Measurements from ENCODE around the gene ZIM2. TPM values are rescaled to one million over a fixed set of nuclear protein-coding genes. Genes with fewer than 3 reads are reported as not detected.

ZIM2 gene
- total RNA-seq, 1 donor from 2014 or later, result not detected

DNA sequence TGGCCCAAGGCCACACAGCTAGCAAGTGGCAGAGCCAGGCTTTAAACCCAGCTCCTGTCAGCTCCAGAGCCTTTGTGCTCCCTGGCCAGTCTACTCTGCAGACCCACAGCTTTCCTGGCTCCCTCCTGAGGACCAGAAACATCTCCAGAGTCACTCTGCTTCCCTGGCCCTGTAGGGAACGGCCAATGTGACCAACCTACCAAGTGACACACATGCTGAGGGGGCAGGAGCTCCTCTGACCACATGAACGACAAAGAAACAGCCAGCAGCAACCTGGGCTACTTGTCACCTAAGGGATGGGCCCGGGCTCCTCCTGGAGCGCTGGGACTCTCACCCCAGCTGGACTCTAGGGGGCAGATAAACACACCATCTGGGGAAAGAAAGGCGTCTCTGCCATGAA is 19.3 kb downstream of the ZIM2 start:
- Histone ChIP-seq H3K27me3 (ENCODE audit: insufficient read depth, low read length) (no peaks in the 10 kb centered on the region), H2AFZ (ENCODE audit: low read depth, low read length) (no peak overlapping the region), H3K9ac (ENCODE audit: low read length) (no peak overlapping the region), H4K20me1 (ENCODE audit: insufficient read depth, low read length) (no peaks in the 10 kb centered on the region), H3K4me2 (ENCODE audit: low read length) (no peak overlapping the region), H3K36me3 (ENCODE audit: insufficient read depth, low read length) (no peaks in the 10 kb centered on the region), H3K27ac (ENCODE audit: low read depth, low read length) (no peak overlapping the region), H3K4me1 (ENCODE audit: insufficient read depth, low read length) (no peaks in the 10 kb centered on the region), H3K4me3 (ENCODE audit: insufficient read depth, low read depth, low read length) (no peak overlapping the region), H3K79me2 (ENCODE audit: insufficient read depth, low read length) (no peaks in the 10 kb centered on the region), H3K9me3 (ENCODE audit: insufficient read depth, low read depth, low read length) (peaks cover 14% of the 10 kb centered on the region)
- H3K9me3 Mint-ChIP-seq (ENCODE audit: unreplicated experiment), result peaks cover 17% of the 10 kb centered on the region
- no peaks in the 10 kb centered on the region for H3K27me3 Mint-ChIP-seq (ENCODE audit: low read depth, unreplicated experiment)
- H3K27ac Mint-ChIP-seq (ENCODE audit: unreplicated experiment), result no peak overlapping the region
- DNase-seq (ENCODE audit: low read depth) (no peak), FAIRE-seq (no peak)
- no peaks in the 10 kb centered on the region for H3K36me3 Mint-ChIP-seq (ENCODE audit: low read depth, unreplicated experiment)
- TF ChIP-seq, protein P1, sequence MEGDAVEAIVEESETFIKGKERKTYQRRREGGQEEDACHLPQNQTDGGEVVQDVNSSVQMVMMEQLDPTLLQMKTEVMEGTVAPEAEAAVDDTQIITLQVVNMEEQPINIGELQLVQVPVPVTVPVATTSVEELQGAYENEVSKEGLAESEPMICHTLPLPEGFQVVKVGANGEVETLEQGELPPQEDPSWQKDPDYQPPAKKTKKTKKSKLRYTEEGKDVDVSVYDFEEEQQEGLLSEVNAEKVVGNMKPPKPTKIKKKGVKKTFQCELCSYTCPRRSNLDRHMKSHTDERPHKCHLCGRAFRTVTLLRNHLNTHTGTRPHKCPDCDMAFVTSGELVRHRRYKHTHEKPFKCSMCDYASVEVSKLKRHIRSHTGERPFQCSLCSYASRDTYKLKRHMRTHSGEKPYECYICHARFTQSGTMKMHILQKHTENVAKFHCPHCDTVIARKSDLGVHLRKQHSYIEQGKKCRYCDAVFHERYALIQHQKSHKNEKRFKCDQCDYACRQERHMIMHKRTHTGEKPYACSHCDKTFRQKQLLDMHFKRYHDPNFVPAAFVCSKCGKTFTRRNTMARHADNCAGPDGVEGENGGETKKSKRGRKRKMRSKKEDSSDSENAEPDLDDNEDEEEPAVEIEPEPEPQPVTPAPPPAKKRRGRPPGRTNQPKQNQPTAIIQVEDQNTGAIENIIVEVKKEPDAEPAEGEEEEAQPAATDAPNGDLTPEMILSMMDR (IDR thresholded peaks at IDR 0.05; ENCODE audit: insufficient read depth, low read depth, low read length), result no peak
- no peak for TF ChIP-seq EZH2 (IDR thresholded peaks at IDR 0.05; ENCODE audit: insufficient read depth, low read length)
- H3K4me1 Mint-ChIP-seq (ENCODE audit: low read depth, unreplicated experiment), result no peaks in the 10 kb centered on the region
- H3K4me3 Mint-ChIP-seq (ENCODE audit: unreplicated experiment), result no peak overlapping the region

DNA sequence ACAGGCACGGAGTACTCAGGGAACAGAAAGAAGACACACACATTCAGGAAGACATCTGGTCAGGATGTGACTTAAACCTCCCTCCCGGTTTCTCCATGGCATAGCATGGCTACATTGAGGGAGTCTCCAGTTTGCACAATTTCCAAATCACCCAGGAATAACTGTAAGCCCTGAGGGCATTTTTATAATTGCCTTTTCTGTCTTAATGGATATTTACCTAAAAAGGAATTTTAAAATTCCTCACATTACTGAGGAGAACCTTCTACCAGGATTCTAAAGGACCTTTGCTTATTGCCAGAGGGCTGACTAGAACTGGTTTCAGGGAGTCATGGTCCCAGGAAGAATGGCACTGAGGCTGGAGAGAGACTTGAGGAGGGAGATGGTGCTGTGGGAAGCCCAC is 21.4 kb downstream of the ZIM2 start:
- Histone ChIP-seq H3K79me2 (ENCODE audit: insufficient read depth, low read length) (no peaks in the 10 kb centered on the region), H3K27ac (ENCODE audit: low read depth, low read length) (no peak overlapping the region), H3K4me2 (ENCODE audit: low read length) (no peak overlapping the region), H3K9ac (ENCODE audit: low read length) (no peak overlapping the region), H3K27me3 (ENCODE audit: insufficient read depth, low read length) (no peaks in the 10 kb centered on the region), H4K20me1 (ENCODE audit: insufficient read depth, low read length) (no peaks in the 10 kb centered on the region), H2AFZ (ENCODE audit: low read depth, low read length) (no peak overlapping the region), H3K4me3 (ENCODE audit: insufficient read depth, low read depth, low read length) (no peak overlapping the region), H3K9me3 (ENCODE audit: insufficient read depth, low read depth, low read length) (peaks cover 12% of the 10 kb centered on the region), H3K4me1 (ENCODE audit: insufficient read depth, low read length) (no peaks in the 10 kb centered on the region), H3K36me3 (ENCODE audit: insufficient read depth, low read length) (no peaks in the 10 kb centered on the region)
- Mint-ChIP-seq H3K36me3 (ENCODE audit: low read depth, unreplicated experiment) (no peaks in the 10 kb centered on the region), H3K27ac (ENCODE audit: unreplicated experiment) (no peak overlapping the region), H3K9me3 (ENCODE audit: unreplicated experiment) (peaks cover 10% of the 10 kb centered on the region), H3K4me1 (ENCODE audit: low read depth, unreplicated experiment) (no peaks in the 10 kb centered on the region), H3K27me3 (ENCODE audit: low read depth, unreplicated experiment) (no peaks in the 10 kb centered on the region), H3K4me3 (ENCODE audit: unreplicated experiment) (no peak overlapping the region)
- TF ChIP-seq EZH2 (IDR thresholded peaks at IDR 0.05; ENCODE audit: insufficient read depth, low read length), result no peak
- TF ChIP-seq, protein P1 (IDR thresholded peaks at IDR 0.05; ENCODE audit: insufficient read depth, low read depth, low read length), result no peak
- no peak for DNase-seq (ENCODE audit: low read depth)
- FAIRE-seq, result no peak

DNA sequence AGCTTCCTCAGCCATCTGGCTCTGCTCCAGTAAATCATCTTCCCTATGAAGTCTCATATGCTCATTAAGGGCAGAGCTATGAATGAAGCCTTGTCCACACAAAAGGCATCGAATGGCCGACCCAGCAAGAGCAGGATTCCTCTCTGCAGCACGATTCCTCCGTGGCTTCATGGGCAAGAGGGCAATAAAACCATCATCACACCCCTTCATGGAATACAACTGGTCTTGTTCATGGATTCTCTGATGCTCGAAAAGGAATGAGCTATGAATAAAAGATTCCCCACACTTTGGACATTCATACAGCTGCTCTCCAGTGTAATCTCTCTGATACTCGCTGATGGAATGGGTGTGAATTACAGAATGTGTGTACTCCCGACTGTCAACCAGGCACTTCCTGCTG is 25.9 kb downstream of the ZIM2 start:
- H3K4me2 ChIP-seq (ENCODE audit: low read length), result no peak overlapping the region
- H3K4me3 ChIP-seq (ENCODE audit: insufficient read depth, low read depth, low read length), result no peak overlapping the region
- H3K36me3 ChIP-seq (ENCODE audit: insufficient read depth, low read length), result no peaks in the 10 kb centered on the region
- Mint-ChIP-seq H3K4me1 (ENCODE audit: low read depth, unreplicated experiment) (no peaks in the 10 kb centered on the region), H3K27ac (ENCODE audit: unreplicated experiment) (no peak overlapping the region), H3K27me3 (ENCODE audit: low read depth, unreplicated experiment) (no peaks in the 10 kb centered on the region), H3K9me3 (ENCODE audit: unreplicated experiment) (peaks cover 7% of the 10 kb centered on the region), H3K36me3 (ENCODE audit: low read depth, unreplicated experiment) (no peaks in the 10 kb centered on the region), H3K4me3 (ENCODE audit: unreplicated experiment) (no peak overlapping the region)
- H3K27ac ChIP-seq (ENCODE audit: low read depth, low read length), result no peak overlapping the region
- H3K4me1 ChIP-seq (ENCODE audit: insufficient read depth, low read length), result no peaks in the 10 kb centered on the region
- H3K9me3 ChIP-seq (ENCODE audit: insufficient read depth, low read depth, low read length), result peaks cover 10% of the 10 kb centered on the region
- no peak for FAIRE-seq
- no peak overlapping the region for H3K9ac ChIP-seq (ENCODE audit: low read length)
- no peak for DNase-seq (ENCODE audit: low read depth)
- H4K20me1 ChIP-seq (ENCODE audit: insufficient read depth, low read length), result no peaks in the 10 kb centered on the region
- TF ChIP-seq, protein P1 (IDR thresholded peaks at IDR 0.05; ENCODE audit: insufficient read depth, low read depth, low read length), result no peak
- TF ChIP-seq EZH2 (IDR thresholded peaks at IDR 0.05; ENCODE audit: insufficient read depth, low read length), result no peak
- no peak overlapping the region for H2AFZ ChIP-seq (ENCODE audit: low read depth, low read length)
- H3K79me2 ChIP-seq (ENCODE audit: insufficient read depth, low read length), result no peaks in the 10 kb centered on the region
- H3K27me3 ChIP-seq (ENCODE audit: insufficient read depth, low read length), result no peaks in the 10 kb centered on the region

All from astrocyte (in vitro differentiated cells and primary cell).